ENCODE data around the gene SMG6.

SMG6 gene

DNA sequence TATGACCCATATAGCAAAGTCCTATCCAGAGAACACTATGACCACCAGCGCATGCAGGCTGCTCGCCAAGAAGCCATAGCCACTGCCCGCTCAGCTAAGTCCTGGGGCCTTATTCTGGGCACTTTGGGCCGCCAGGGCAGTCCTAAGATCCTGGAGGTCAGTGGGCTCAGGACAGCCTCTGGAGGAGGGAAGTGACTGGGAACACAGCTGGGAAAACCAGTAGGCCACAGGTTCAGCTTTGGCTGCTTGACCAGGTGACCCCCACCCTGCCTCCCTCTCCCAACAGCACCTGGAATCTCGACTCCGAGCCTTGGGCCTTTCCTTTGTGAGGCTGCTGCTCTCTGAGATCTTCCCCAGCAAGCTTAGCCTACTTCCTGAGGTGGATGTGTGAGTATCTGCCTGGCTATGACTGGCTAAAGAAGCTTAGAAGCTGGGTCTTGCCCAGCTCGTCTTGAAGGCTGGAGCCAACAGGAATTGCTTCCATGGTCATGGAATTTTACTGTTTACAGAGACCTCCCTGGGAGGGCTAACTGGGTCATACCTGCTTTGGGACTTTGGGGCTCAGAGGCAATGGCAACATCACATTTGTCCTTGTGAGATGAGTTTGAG is 263.3 kb downstream of the SMG6 start:
- TF ChIP-seq, protein P1, sequence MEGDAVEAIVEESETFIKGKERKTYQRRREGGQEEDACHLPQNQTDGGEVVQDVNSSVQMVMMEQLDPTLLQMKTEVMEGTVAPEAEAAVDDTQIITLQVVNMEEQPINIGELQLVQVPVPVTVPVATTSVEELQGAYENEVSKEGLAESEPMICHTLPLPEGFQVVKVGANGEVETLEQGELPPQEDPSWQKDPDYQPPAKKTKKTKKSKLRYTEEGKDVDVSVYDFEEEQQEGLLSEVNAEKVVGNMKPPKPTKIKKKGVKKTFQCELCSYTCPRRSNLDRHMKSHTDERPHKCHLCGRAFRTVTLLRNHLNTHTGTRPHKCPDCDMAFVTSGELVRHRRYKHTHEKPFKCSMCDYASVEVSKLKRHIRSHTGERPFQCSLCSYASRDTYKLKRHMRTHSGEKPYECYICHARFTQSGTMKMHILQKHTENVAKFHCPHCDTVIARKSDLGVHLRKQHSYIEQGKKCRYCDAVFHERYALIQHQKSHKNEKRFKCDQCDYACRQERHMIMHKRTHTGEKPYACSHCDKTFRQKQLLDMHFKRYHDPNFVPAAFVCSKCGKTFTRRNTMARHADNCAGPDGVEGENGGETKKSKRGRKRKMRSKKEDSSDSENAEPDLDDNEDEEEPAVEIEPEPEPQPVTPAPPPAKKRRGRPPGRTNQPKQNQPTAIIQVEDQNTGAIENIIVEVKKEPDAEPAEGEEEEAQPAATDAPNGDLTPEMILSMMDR (IDR thresholded peaks at IDR 0.05; ENCODE audit: low read depth, low read length), result no peak
- no peak overlapping the region for H3K4me3 ChIP-seq (ENCODE audit: low read depth, low read length)

DNA sequence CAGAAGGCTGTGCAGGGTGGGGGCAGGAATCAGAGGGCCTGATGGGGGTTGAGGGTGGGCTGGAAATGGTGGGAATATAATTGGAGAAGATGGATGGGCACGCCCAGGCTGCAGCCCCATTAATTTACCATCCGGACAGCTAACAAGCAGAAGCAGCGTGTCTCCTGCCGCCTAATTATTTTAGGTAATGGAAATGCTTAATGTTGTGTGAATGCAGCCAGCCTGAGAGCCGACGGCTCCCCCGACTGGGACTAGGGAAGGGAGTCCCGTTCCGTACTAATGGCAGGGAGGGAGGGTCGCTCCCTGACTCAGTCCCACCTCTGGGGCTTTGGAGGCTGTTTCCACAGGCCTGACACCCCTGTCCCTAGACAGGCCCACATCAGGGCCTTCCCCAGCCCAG is 266.4 kb downstream of the SMG6 start:
- no peak overlapping the region for H3K4me3 ChIP-seq (ENCODE audit: low read depth, low read length)
- TF ChIP-seq, protein P1 (IDR thresholded peaks at IDR 0.05; ENCODE audit: low read depth, low read length), result no peak

- TF ChIP-seq, protein P1 (IDR thresholded peaks at IDR 0.05; ENCODE audit: low read depth, low read length), result no peak
- no peak overlapping the region for H3K4me3 ChIP-seq (ENCODE audit: low read depth, low read length)
Observed at GRCh38 chr17:2035541-2036488, 267.8 kb downstream of the SMG6 start.

- TF ChIP-seq, protein P1 (IDR thresholded peaks at IDR 0.05; ENCODE audit: low read depth, low read length), result no peak
- H3K4me3 ChIP-seq (ENCODE audit: low read depth, low read length), result no peak overlapping the region
Observed at GRCh38 chr17:2034806-2035540, 268.6 kb downstream of the SMG6 start.

- TF ChIP-seq, protein P1 (IDR thresholded peaks at IDR 0.05; ENCODE audit: low read depth, low read length), result no peak
Observed at GRCh38 chr17:2034157-2034556, 269.4 kb downstream of the SMG6 start.

GRCh38 chr17:2033153-2033552 is 270.4 kb downstream of the SMG6 start:
- H3K4me3 ChIP-seq (ENCODE audit: low read depth, low read length), result no peak overlapping the region

More at GRCh38 chr17:2034157-2034556, 269.4 kb downstream of the SMG6 start:
- H3K4me3 ChIP-seq (ENCODE audit: low read depth, low read length), result no peak overlapping the region

More at GRCh38 chr17:2033153-2033552, 270.4 kb downstream of the SMG6 start:
- TF ChIP-seq, protein P1 (IDR thresholded peaks at IDR 0.05; ENCODE audit: low read depth, low read length), result no peak

All from WI38 (cell line).